Fibroblast of peridontal ligament (primary cell): ENCODE results near the gene SBK1.
"Not testable (repeated sequence)": the region's sequence is repeated elsewhere in the genome, so short reads cannot be mapped to it uniquely, and the experiment has no call there.

Experiments
- DNase-seq: peaks from one replicate; pipeline ENCODE4 v3.0.0-alpha.2; 2010; ENCODE audit errors: extremely low read depth

The SBK1 gene

GRCh38 chr16:28335678-28336077 is 43.4 kb downstream of the SBK1 start:
- not testable (repeated sequence) for DNase-seq

- peak; percentile 2 for DNase-seq
Measured at GRCh38 chr16:28336940-28337710, 44.8 kb downstream of the SBK1 start.

GRCh38 chr16:28338230-28338629 is 45.9 kb downstream of the SBK1 start:
- not testable (repeated sequence) for DNase-seq

- DNase-seq: not testable (repeated sequence)
Measured at GRCh38 chr16:28362600-28362999, 70.3 kb downstream of the SBK1 start.

- not testable (repeated sequence) for DNase-seq
Measured at GRCh38 chr16:28363408-28363807, 71.1 kb downstream of the SBK1 start, which contains the start of gene NPIPB6. NPIPB6 (minus strand) TSS chr16:28363508; CDS start chr16:28362822, 686 bp downstream.

GRCh38 chr16:28364268-28365173 is 72.2 kb downstream of the SBK1 start:
- DNase-seq: not testable (repeated sequence)

- not testable (repeated sequence) for DNase-seq
Measured at GRCh38 chr16:28367926-28368325, 75.6 kb downstream of the SBK1 start.
